Central memory CD4-positive, alpha-beta T cell (primary cell): ENCODE measurements around the gene CD9.
"Not testable (repeated sequence)": the region's sequence is repeated elsewhere in the genome, so short reads cannot be mapped to it uniquely, and the experiment has no call there.

Experiments
- DNase-seq: peaks from one replicate; pipeline ENCODE4 v3.0.0; 2022

The CD9 gene

DNA sequence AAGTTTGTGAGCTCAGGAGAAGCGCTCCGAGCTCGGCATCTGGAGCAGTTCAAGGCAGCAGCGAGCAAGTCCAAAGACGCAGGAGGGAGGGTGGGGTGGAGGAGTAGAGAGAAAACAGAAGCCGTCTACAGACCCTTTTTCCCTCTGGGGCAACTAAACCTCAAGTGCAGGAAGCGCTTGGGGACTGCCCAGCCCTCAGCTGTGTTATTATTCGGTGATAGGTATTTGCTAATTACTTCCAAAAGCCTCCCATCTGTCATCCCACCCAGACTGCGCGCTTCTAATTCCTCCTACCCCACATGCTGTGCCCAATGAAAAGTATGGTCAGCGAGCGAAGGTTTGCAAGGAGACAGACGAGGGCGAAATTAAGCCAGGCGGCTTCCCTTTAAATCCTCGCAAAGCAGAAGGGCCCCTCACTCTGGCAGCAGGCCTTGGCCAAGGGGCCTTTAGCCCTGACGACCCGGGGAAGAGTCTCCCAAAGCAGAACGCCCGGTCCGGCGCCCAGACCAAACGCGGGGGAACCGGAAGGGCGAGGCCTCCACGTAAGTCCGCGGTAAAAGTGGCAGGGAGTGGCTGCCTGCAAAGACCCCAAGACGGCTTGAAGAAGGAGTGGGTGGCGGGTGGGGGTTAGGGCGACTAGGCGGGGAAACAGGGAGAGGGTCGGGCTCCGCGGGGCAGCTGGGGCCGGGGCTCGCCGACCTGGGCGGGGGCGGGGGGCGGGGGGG, 507 bp upstream of the CD9 start:
- DNase-seq: no peak

DNA sequence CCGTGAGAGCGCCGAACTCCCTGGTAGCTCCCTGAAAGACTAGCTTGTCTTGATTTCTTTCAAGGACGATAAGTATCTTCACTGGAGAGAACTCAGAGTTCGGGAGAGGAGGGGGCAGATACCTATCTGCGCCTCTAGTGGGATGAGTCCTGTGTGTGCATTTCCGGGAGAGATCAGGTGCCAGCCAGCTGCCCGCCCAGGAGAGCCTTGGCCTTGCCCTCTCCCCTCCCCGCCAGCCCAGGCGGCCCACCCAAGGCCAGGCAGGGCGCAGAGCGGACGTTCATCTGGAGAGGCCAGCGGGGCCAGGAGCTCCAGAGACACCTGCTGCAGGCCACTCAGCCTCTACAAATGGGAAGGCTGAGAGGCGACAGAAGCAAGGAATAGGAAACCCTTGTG, 1.0 kb downstream of the CD9 start:
- DNase-seq: no peak

GRCh38 chr12:6201826-6202225, 1.6 kb downstream of the CD9 start:
- DNase-seq: no peak

- DNase-seq: no peak
Measured at GRCh38 chr12:6202304-6202703, 2.1 kb downstream of the CD9 start.

- no peak for DNase-seq
Measured at GRCh38 chr12:6202846-6203245, 2.6 kb downstream of the CD9 start.

- no peak for DNase-seq
Measured at GRCh38 chr12:6203601-6204000, 3.4 kb downstream of the CD9 start.

DNA sequence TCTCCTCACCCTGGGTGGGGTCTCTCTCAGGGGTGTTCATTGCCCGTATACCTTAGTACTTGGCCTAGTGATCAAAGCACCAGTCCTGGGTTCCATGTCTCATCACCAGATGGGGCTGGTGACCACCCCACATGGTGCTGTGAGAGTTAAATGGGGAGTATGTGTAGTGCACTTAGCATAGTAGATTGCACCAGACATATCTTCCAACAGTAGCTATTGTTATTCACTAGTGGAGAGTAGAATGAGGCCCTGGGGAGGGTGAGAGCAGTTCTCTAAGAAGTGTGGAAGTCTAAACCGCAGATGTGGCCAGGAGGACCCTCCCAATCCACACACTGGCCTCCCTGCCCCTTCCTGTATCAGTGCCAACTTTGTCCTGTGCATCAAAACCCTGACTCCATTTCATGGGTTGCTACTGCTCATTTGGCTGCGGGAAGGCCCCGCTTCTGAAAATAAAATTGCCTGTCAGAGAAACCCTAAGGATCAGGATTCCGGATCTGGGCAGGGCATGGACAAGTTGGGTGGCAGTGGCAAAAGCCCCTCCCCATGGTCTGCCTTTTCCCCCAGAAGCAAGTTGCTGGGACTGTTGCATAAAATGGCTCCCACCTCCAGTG, 4.4 kb downstream of the CD9 start:
- DNase-seq: no peak

DNA sequence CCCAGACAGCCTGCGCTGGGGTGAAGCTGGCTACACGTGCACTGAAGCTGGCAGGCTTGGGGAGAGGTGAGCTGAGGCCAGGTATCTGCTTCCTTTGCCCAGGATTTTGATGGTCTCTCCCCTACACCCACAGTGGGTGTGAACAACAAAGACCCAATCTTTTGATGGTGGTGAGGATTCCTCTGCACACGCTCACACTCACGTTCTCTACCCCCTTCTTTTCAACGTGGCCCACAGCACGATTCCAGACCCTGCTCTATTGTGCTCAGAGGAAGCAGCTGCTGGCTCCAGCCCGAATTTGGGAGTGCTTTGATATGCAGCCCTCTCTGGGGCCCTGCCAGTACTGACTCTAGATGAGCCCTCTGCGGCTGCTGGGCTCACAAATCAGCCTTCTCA, 4.9 kb downstream of the CD9 start:
- no peak for DNase-seq

DNA sequence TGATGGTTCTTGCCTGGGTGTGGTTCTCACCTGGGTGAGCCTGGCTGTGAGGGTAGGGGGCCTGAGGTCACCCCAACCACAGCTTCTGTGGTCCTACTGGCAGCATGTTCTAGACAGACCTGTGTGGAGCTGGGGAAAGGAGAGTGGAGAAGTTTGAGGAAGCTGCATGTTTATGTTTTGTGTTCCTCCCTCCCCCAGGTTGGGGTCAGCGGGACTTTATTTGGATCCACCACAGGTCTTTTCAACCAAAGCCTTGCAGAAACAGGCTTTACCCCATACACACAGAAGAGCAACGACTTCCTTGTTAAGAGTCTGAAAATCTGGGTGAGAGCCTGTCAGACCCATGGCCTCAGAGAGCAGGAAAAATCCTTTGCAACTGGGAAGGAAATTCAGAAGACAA, 5.6 kb downstream of the CD9 start:
- DNase-seq: no peak

DNA sequence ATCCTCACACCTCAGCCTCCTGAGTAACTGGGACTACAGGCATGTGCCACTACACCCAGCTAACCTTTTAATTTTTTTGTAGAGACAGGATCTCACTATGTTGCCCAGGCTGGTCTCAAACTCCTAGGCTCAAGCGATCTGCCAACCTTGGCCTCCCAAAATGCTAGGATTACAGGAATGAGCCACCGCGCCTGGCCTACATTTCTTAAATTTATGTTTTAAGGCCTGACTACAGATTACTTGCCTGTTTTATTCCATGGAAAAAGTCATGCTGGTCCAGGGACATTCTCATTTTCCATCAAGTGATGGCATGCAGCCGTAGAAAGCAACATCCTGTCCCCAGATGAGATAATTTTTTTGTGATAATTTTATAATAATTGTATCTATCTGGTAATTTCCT, 6.1 kb downstream of the CD9 start:
- no peak for DNase-seq

DNA sequence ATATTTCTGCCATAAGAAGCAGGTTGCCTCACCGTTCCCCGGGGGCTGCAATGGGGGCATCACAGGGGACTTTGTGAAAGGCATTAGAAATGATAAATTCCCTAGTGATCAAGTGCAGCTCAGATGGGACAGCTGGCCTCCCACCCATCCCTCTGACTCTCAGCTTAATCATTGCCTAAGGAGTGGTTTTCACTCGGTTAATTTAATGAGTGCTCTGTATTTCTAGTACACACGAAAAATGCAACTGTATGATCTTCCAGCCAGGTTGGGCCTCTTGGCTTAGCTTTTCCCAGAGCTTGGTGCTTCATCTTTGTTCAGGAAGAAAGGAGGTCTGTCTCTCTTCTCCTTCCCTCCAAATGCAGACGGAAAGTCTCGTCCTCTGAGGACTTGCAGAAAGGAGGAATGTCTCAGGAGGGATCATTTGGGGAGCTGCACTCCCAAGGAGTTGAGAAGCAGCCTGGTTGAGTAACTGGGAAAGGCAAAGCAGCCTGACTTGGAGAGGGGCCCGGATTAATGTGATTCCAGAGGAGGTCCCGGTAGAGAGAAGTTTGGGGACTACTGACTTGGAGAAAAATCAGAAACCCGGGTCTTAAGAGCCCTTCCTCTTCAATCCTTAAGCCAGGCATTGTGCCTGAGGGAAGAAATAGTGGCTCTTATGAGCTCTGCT, 7.2 kb downstream of the CD9 start:
- DNase-seq: no peak

DNA sequence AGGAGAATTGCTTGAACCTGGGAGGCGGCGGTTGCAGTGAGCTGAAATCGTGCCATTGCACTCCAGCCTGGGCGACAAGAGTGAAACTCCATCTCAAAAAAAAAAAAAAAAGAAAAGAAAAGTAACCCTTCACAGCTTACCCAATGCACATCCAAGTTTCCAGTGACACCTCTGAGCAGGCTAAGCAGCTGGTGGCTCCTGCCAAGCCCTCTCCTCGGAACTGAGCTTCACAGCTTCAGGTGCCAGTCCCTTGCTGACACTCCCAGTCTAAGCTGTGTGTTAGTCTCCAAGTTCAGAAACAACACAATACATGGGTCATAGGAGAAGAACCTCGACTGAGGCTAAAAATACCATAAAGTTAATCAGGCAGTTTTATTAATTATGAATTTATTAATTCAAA, 7.9 kb downstream of the CD9 start:
- DNase-seq: no peak

DNA sequence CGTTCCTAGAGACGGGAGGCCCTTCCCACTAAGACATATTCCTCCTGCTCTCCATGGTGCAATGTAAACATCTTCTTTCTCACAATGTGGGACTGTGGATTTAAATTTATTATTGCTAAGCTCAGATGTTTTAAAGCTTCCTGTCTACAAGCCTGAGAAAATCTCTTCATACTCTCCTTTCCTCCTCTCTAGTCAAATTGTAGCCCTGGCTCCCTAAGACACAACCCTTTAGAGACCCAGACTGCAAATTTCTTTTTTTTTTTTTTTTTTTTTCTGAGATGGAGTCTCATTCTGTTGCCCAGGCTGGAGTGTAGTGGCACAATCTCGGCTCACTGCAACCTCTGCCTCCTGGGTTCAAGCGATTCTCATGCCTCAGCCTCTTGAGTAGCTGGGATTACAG, 9.2 kb downstream of the CD9 start:
- not testable (repeated sequence) for DNase-seq

- no peak for DNase-seq
Measured at GRCh38 chr12:6211421-6211869, 11.2 kb downstream of the CD9 start.

DNA sequence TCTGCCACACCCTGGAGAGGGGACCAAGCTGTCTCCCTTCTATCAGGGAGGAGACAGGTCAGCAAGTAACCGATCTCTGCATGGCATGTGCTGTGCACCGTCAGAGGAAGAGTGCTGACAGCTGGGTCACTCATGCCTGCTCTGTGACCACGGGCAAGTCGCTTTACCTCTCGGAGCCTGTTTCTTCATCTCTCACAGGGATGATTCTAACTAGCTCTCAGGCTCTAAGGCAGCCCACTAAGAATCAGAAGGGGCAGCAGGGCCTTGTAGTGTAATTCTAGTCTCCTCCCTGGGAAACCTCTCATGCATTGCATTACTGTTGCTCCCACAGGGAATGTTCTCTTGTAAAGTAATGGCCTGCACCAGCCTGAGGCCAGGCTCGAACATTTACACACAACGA, 11.9 kb downstream of the CD9 start:
- no peak for DNase-seq

GRCh38 chr12:6213969-6214368, 13.8 kb downstream of the CD9 start:
- DNase-seq: no peak

- no peak for DNase-seq
Measured at GRCh38 chr12:6214633-6215032, 14.4 kb downstream of the CD9 start.

GRCh38 chr12:6215120-6215807, 15.1 kb downstream of the CD9 start:
- no peak for DNase-seq

DNA sequence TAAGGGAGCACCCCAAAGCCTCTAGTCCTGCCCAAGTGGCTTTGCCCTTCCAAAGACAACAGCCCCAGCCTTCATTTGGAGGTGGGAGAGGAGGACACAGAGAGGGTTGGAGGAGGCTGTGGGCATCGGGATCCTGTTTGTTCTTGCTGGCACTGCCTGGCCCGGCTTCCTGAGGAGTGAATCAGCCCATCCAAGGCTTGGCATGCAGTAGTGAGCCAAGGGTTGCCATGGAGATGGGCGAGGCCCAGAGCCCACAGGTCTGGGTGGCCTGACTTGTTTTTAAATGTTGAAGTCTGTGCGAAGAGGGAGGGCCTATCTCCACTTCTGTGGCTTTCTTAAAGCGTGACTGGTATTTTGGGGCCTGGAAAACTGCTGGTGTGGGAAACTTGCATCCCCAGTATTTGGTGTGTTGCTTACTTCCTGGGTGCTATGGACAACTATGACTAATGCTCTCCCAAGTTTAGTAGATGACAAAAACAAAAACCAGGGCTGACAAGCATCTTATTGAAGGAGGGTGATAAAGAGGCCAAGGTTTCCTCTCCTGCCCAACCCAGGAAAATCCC, 15.8 kb downstream of the CD9 start:
- DNase-seq: no peak

- no peak for DNase-seq
Measured at GRCh38 chr12:6216581-6216980, 16.4 kb downstream of the CD9 start.

- DNase-seq: no peak
Measured at GRCh38 chr12:6218347-6218925, 18.2 kb downstream of the CD9 start.

DNA sequence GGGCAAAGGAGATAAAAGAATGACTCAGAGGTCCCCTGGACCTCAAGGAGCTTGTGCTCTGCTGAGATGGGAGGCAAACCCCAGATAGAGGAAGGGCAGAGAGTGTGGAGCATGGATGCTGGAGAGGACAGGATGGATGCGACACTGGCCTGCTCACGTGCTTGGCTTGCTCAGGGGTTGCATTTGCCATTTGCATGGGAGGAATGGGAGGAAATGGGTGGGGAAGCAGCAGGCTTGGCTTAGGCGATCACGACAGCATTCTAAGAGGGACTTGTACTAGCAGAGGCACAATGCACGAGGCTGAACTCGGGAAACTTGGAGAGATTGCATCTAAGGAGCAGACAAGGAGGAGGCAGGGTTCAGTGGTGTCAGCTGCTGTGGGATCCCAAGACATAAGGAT, 19.8 kb downstream of the CD9 start:
- no peak for DNase-seq

DNA sequence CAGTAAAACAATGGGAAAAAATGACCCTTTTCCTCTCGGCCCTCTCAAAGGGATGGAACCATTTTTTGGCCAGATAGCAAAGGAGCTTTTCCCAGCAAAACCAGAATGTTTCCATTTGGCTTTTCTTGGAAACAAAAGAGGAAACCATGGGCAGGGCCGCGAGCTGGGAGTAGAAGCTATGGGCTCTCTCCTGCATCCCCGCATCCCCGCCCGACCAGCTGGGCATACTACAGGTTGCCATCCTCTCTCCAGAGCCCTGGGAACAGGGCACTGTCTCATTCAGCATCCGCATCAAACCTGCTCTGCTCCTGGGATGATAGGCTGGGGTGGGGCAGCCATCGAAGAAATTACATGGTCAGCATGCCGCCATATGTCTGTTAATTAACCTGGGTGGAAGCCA, 20.9 kb downstream of the CD9 start:
- no peak for DNase-seq
